Measurements from ENCODE around the gene ACSL6. TPM values are rescaled to one million over a fixed set of nuclear protein-coding genes. Genes with fewer than 3 reads are reported as not detected.

Gene ACSL6
- total RNA-seq, 1 donor from 2014 or later = not detected

DNA sequence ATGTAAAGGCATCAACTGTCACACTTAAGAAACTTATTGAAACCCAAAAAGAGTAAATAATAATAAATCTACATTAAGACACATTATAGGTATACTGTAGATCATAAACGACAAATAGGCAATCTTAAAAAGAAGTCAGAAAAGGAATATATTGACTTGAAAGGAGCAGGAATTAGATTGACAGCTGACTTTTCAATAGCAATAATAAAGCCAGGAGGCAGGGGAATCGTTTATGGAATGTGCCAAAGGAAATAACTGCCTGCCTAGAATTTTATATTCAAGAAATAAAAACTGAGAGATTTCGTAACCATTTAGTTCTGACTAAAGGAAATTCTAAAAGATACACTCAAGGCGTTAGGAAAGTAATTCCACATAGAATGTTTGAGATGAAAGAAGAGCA lies 21.7 kb upstream of the ACSL6 start:
- Mint-ChIP-seq H3K36me3 (no peaks in the 10 kb centered on the region), H3K4me1 (no peaks in the 10 kb centered on the region), H3K4me3 (no peak overlapping the region), H3K27ac (no peak overlapping the region), H3K9me3 (peaks cover 10% of the 10 kb centered on the region), H3K27me3 (ENCODE audit: low read depth) (peaks cover 61% of the 10 kb centered on the region)
- DNase-seq (ENCODE audit: low spot score in 2 of 2, unreplicated experiment in 2 of 2) = no peak
- TF ChIP-seq, protein P1, sequence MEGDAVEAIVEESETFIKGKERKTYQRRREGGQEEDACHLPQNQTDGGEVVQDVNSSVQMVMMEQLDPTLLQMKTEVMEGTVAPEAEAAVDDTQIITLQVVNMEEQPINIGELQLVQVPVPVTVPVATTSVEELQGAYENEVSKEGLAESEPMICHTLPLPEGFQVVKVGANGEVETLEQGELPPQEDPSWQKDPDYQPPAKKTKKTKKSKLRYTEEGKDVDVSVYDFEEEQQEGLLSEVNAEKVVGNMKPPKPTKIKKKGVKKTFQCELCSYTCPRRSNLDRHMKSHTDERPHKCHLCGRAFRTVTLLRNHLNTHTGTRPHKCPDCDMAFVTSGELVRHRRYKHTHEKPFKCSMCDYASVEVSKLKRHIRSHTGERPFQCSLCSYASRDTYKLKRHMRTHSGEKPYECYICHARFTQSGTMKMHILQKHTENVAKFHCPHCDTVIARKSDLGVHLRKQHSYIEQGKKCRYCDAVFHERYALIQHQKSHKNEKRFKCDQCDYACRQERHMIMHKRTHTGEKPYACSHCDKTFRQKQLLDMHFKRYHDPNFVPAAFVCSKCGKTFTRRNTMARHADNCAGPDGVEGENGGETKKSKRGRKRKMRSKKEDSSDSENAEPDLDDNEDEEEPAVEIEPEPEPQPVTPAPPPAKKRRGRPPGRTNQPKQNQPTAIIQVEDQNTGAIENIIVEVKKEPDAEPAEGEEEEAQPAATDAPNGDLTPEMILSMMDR (IDR thresholded peaks at IDR 0.05; ENCODE audit: unreplicated experiment) = no peak

DNA sequence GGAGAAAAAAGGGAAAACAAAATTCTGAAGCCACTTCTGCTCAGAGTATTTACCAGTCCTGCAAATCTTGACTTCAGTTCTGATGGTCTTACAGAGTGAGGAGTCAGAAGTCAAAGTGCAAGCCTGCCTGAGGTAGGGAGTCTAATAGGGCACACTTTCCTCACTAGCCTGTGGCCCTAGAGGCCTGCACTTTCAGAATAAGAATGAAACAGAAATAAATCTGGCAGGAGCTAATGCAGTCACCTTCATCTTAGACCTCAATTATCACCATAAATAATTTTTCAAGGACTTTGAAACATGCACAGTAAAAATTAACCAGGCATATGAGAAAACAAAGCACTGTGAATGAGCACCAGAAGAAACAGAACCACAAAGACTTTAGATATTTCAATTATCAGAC lies 20.7 kb upstream of the ACSL6 start:
- Mint-ChIP-seq H3K27ac (no peak overlapping the region), H3K9me3 (peaks cover 10% of the 10 kb centered on the region), H3K27me3 (ENCODE audit: low read depth) (peaks cover 58% of the 10 kb centered on the region), H3K4me3 (no peak overlapping the region), H3K4me1 (no peaks in the 10 kb centered on the region), H3K36me3 (no peaks in the 10 kb centered on the region)
- TF ChIP-seq, protein P1 (IDR thresholded peaks at IDR 0.05; ENCODE audit: unreplicated experiment) = no peak
- DNase-seq (ENCODE audit: low spot score in 2 of 2, unreplicated experiment in 2 of 2) = no peak

DNA sequence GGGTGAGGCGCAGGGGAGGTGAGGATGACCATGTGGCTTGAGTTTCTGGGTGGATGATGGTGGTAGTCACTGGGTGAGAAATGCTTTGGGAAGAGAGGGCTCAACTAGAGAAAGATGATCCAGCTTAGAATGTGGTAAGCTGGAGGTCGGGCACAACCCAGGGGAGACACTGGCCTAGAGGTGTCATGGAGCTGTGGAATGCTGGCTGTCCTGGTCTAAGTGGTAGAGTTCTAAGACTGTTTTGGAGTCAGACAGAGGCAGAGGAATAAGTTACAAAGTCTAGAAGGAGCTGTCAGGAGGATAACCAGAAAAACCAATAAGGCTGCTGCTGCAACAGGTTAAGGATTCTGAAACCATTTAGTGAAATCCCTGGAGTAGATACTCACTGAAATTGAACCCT lies 19.2 kb upstream of the ACSL6 start:
- Mint-ChIP-seq H3K4me1 (no peaks in the 10 kb centered on the region), H3K27ac (no peak overlapping the region), H3K9me3 (peaks cover 10% of the 10 kb centered on the region), H3K4me3 (no peak overlapping the region), H3K27me3 (ENCODE audit: low read depth) (peaks cover 53% of the 10 kb centered on the region), H3K36me3 (no peaks in the 10 kb centered on the region)
- TF ChIP-seq, protein P1 (IDR thresholded peaks at IDR 0.05; ENCODE audit: unreplicated experiment) = no peak
- DNase-seq (ENCODE audit: low spot score in 2 of 2, unreplicated experiment in 2 of 2) = no peak

DNA sequence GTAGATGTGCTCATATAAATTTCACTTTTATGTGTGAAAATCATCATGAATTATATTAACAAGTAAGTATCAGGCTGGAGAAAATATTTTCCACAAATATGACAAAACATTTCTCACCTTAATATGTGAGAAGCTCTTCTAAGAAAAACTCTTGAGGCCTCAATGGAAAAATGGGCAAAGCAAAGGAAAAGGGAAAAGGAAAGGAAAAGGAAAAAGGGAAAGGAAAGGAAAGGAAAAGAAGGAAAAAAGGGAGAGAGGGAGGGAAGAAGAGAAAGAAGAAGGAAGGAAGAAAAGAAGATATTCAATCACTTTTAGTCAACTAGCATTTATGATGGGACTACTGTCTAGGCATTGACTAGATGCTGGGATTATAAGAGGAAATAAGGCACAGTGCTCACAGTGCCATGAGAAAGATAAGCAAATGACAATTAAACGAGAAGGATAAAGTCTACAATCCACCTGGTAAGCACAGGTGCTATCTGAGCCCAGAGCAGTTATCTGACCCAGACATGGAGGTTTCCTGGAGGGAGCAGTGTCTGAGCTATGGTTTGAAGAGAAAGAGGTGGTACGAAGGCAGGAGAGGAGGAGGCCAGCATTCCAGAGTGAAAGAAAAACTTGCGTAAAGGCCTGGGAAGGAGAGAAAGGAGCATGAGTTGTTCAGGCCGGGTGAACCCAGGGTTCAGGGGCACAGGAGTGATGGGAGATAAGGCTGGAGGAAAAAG lies 18.3 kb upstream of the ACSL6 start:
- H3K36me3 Mint-ChIP-seq = no peaks in the 10 kb centered on the region
- peak in 1 of 2 experiments; percentile 29 for DNase-seq (ENCODE audit: low spot score in 2 of 2, unreplicated experiment in 2 of 2)
- H3K27me3 Mint-ChIP-seq (ENCODE audit: low read depth) = peaks cover 49% of the 10 kb centered on the region
- TF ChIP-seq, protein P1 (IDR thresholded peaks at IDR 0.05; ENCODE audit: unreplicated experiment) = no peak
- H3K4me3 Mint-ChIP-seq = no peak overlapping the region
- H3K27ac Mint-ChIP-seq = no peak overlapping the region
- peaks cover 10% of the 10 kb centered on the region for H3K9me3 Mint-ChIP-seq
- no peaks in the 10 kb centered on the region for H3K4me1 Mint-ChIP-seq

DNA sequence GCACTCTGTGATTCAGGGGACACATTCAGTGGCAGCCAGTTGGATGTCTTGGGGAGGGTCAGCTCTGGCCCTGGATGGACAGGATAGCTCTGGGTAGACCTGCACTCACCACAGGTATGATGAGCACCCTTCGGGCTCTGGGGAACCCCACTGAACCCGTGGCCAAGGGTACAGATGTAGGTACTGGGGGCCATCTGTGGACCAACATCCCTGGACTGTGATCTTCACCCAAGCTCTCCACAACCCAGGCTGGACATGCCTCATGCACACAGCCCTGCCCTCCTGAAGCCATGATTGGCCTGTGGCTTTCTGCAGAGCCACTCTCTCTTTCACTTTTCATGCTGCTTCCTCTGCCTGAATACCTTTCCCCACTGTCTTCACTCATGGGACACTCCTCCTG lies 15.6 kb upstream of the ACSL6 start:
- H3K9me3 Mint-ChIP-seq = no peaks in the 10 kb centered on the region
- no peak overlapping the region for H3K4me3 Mint-ChIP-seq
- TF ChIP-seq, protein P1 (IDR thresholded peaks at IDR 0.05; ENCODE audit: unreplicated experiment) = no peak
- peaks cover 43% of the 10 kb centered on the region for H3K27me3 Mint-ChIP-seq (ENCODE audit: low read depth)
- no peak overlapping the region for H3K27ac Mint-ChIP-seq
- no peaks in the 10 kb centered on the region for H3K4me1 Mint-ChIP-seq
- DNase-seq (ENCODE audit: low spot score in 2 of 2, unreplicated experiment in 2 of 2) = peak in 1 of 2 experiments; percentile 17
- H3K36me3 Mint-ChIP-seq = no peaks in the 10 kb centered on the region
